GM04504 (cell line): ENCODE measurements around the gene PRSS27.
"Not testable (repeated sequence)": the region's sequence is repeated elsewhere in the genome, so short reads cannot be mapped to it uniquely, and the experiment has no call there.

Experiments used
- DNase-seq: peaks from one replicate; pipeline ENCODE4 v3.0.0-alpha.2; 2012; ENCODE audit warnings: low read depth

Gene PRSS27

GRCh38 chr16:2724088-2724676, 4.2 kb upstream of the PRSS27 start:
- DNase-seq: no peak

GRCh38 chr16:2721634-2722173, 1.7 kb upstream of the PRSS27 start:
- DNase-seq: not testable (repeated sequence)

- peak; percentile 51 for DNase-seq
These were observed 952 bp upstream of the PRSS27 start for GRCh38 chr16:2720719-2721633.

GRCh38 chr16:2719328-2720063, 528 bp downstream of the PRSS27 start:
- DNase-seq: no peak

GRCh38 chr16:2717383-2718263, 2.4 kb downstream of the PRSS27 start:
- DNase-seq: no peak

- DNase-seq: no peak
These were observed 3.1 kb downstream of the PRSS27 start for GRCh38 chr16:2716948-2717347.

GRCh38 chr16:2715966-2716885, 3.8 kb downstream of the PRSS27 start:
- no peak for DNase-seq

- DNase-seq: peak; percentile 2
These were observed 4.5 kb downstream of the PRSS27 start for GRCh38 chr16:2715519-2715918.

GRCh38 chr16:2715064-2715463, 5.0 kb downstream of the PRSS27 start:
- no peak for DNase-seq

- DNase-seq: no peak
These were observed 5.8 kb downstream of the PRSS27 start for GRCh38 chr16:2713985-2714774.

- no peak for DNase-seq
These were observed 6.5 kb downstream of the PRSS27 start for GRCh38 chr16:2713523-2713922.

- DNase-seq: no peak
These were observed 7.5 kb downstream of the PRSS27 start for GRCh38 chr16:2712546-2712945.

- DNase-seq: no peak
These were observed 8.0 kb downstream of the PRSS27 start for GRCh38 chr16:2712063-2712441.

- DNase-seq: no peak
These were observed 8.5 kb downstream of the PRSS27 start for GRCh38 chr16:2711370-2712062.

- DNase-seq: no peak
These were observed 9.3 kb downstream of the PRSS27 start for GRCh38 chr16:2710711-2711231.

GRCh38 chr16:2710021-2710710, 9.9 kb downstream of the PRSS27 start:
- DNase-seq: no peak

- no peak for DNase-seq
These were observed 10.4 kb downstream of the PRSS27 start for GRCh38 chr16:2709588-2709984.

GRCh38 chr16:2708955-2709587, 11.0 kb downstream of the PRSS27 start:
- DNase-seq: no peak
